AG09309 (cell line): ENCODE data around the gene GLYATL1.

Source experiments
- DNase-seq: peaks from one replicate; pipeline ENCODE4 v3.0.0-alpha.2; 2010; ENCODE audit warnings: low read depth
- H3K4me3 ChIP-seq: 2 replicates; pipeline ENCODE4 v1.5.1; 2011; ENCODE audit warnings: mild to moderate bottlenecking, low read depth, low read length, moderate library complexity; ENCODE audit not compliant: control insufficient read depth
- CTCF ChIP-seq: IDR thresholded peaks from 2 replicates; pipeline ENCODE4 v1.5.1; 2011; ENCODE audit warnings: mild to moderate bottlenecking, low read depth, low read length, inconsistent platforms; ENCODE audit not compliant: insufficient read depth, control insufficient read depth; ENCODE audit errors: missing control alignments

GLYATL1 gene

GRCh38 chr11:58945663-58946062, 6.4 kb downstream of the GLYATL1 start:
- DNase-seq, result no peak
- H3K4me3 ChIP-seq, result no peak overlapping the region
- no peak for TF ChIP-seq CTCF

GRCh38 chr11:58949184-58949583, 9.9 kb downstream of the GLYATL1 start:
- no peak overlapping the region for H3K4me3 ChIP-seq
- no peak for DNase-seq
- TF ChIP-seq CTCF, result no peak

GRCh38 chr11:58957922-58958321, 18.6 kb downstream of the GLYATL1 start:
- H3K4me3 ChIP-seq, result no peak overlapping the region
- no peak for TF ChIP-seq CTCF
- no peak for DNase-seq

GRCh38 chr11:58958500-58958899, 19.2 kb downstream of the GLYATL1 start:
- no peak overlapping the region for H3K4me3 ChIP-seq
- TF ChIP-seq CTCF, result peak; percentile 44
- no peak for DNase-seq

GRCh38 chr11:58963551-58964104, 24.3 kb downstream of the GLYATL1 start:
- peak; percentile 37 for DNase-seq
- peak; percentile 55 for TF ChIP-seq CTCF
- peak overlapping the region; percentile 21 for H3K4me3 ChIP-seq

GRCh38 chr11:58965246-58965985, 26.1 kb downstream of the GLYATL1 start:
- DNase-seq, result peak; percentile 14
- TF ChIP-seq CTCF, result no peak
- no peak overlapping the region for H3K4me3 ChIP-seq
